ENCODE results near the gene RTEL1.
"Not testable (repeated sequence)": the region's sequence is repeated elsewhere in the genome, so short reads cannot be mapped to it uniquely, and the experiment has no call there.

The RTEL1 gene

GRCh38 chr20:63648895-63649589, 9.1 kb upstream of the RTEL1 start:
- DNase-seq (ENCODE audit: low read depth, low spot score): no peak

GRCh38 chr20:63650486-63650885, 7.6 kb upstream of the RTEL1 start:
- DNase-seq (ENCODE audit: low read depth, low spot score): not testable (repeated sequence)

- DNase-seq (ENCODE audit: low read depth, low spot score): no peak
Observed at GRCh38 chr20:63651942-63652191, 6.2 kb upstream of the RTEL1 start.

GRCh38 chr20:63652192-63652980, 5.7 kb upstream of the RTEL1 start:
- no peak for DNase-seq (ENCODE audit: low read depth, low spot score)

GRCh38 chr20:63653041-63653973, 4.8 kb upstream of the RTEL1 start, which contains the start of gene STMN3:
Gene STMN3 (minus strand): TSS chr20:63653424. CDS start chr20:63653345, 79 bp downstream.
- DNase-seq (ENCODE audit: low read depth, low spot score): no peak

GRCh38 chr20:63653974-63654668, 4.0 kb upstream of the RTEL1 start:
- no peak for DNase-seq (ENCODE audit: low read depth, low spot score)

GRCh38 chr20:63655249-63655648, 2.9 kb upstream of the RTEL1 start:
- no peak for DNase-seq (ENCODE audit: low read depth, low spot score)

- DNase-seq (ENCODE audit: low read depth, low spot score): no peak
Observed at GRCh38 chr20:63656451-63656850, 1.7 kb upstream of the RTEL1 start.

GRCh38 chr20:63657260-63657936, 714 bp upstream of the RTEL1 start:
- no peak for DNase-seq (ENCODE audit: low read depth, low spot score)

GRCh38 chr20:63658749-63659187, 656 bp downstream of the RTEL1 start:
- DNase-seq (ENCODE audit: low read depth, low spot score): no peak

- DNase-seq (ENCODE audit: low read depth, low spot score): no peak
Observed at GRCh38 chr20:63659370-63659769, 1.3 kb downstream of the RTEL1 start.

- DNase-seq (ENCODE audit: low read depth, low spot score): not testable (repeated sequence)
Observed at GRCh38 chr20:63660174-63660573, 2.1 kb downstream of the RTEL1 start.

GRCh38 chr20:63660622-63661021, 2.5 kb downstream of the RTEL1 start:
- DNase-seq (ENCODE audit: low read depth, low spot score): no peak

- no peak for DNase-seq (ENCODE audit: low read depth, low spot score)
Observed at GRCh38 chr20:63661108-63661507, 3.0 kb downstream of the RTEL1 start.

GRCh38 chr20:63661959-63662812, 4.1 kb downstream of the RTEL1 start:
- DNase-seq (ENCODE audit: low read depth, low spot score): no peak

GRCh38 chr20:63662813-63663189, 4.7 kb downstream of the RTEL1 start:
- DNase-seq (ENCODE audit: low read depth, low spot score): no peak

- DNase-seq (ENCODE audit: low read depth, low spot score): no peak
Observed at GRCh38 chr20:63663332-63664066, 5.4 kb downstream of the RTEL1 start.

GRCh38 chr20:63664143-63664851, 6.2 kb downstream of the RTEL1 start:
- DNase-seq (ENCODE audit: low read depth, low spot score): no peak

Measured in activated CD4-positive, CD25-positive, alpha-beta regulatory T cell treated with anti-CD3 and anti-CD28 coated beads, Interleukin-2, amount 50 U/mL, for 16 hours (primary cell).